ENCODE results near the gene PTPN18. TPM values are rescaled to one million over a fixed set of nuclear protein-coding genes. Genes with fewer than 3 reads are reported as not detected.

Gene PTPN18
- total and polyA plus RNA-seq, 2 of the 4 experiments (the other 2 are of a cell fraction), result 9.7 to 15.5 TPM

DNA sequence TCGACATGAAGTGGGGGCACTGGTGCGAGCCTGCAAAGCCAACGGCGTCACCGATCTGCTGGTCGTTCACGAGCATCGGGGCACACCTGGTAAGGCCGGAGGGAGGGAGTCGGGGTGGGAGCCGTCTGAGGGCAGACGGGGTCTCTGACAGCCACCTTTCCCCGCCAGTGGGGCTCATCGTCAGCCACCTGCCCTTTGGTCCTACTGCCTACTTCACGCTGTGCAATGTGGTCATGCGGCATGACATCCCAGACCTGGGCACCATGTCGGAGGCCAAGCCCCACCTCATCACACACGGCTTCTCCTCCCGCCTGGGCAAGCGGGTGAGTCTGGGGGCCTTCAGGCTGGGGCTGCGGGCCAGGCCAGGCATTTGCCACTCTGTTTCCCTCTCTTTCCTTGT, 10.2 kb upstream of the PTPN18 start:
- Histone ChIP-seq H4K91ac (ENCODE audit: insufficient read depth, low read depth, low read length) (no peak overlapping the region), H3K27ac (ENCODE audit: insufficient read depth, low read length) (no peak overlapping the region), H2AK5ac (ENCODE audit: low read depth, low read length) (no peak overlapping the region), H3K36me3 (ENCODE audit: control insufficient read depth, insufficient read depth, low read length) (peaks cover 34% of the 10 kb centered on the region), H3K18ac (ENCODE audit: low read depth, low read length) (no peak overlapping the region), H2AFZ (replicated peaks; ENCODE audit: low read length, poor library complexity) (peak overlapping the region; percentile 8), H3K23ac (ENCODE audit: low read depth, low read length) (no peak overlapping the region), H3K9ac (ENCODE audit: low read depth, low read length) (no peak overlapping the region), H2BK5ac (ENCODE audit: low read depth, low read length, poor library complexity, severe bottlenecking) (no peak overlapping the region), H3K4me2 (ENCODE audit: low read depth, low read length) (no peak overlapping the region), H3K14ac (replicated peaks; ENCODE audit: low read depth, low read length) (no peak overlapping the region), H2BK15ac (ENCODE audit: low read depth, low read length) (no peak overlapping the region), H3K9me1 (ENCODE audit: insufficient read depth, low read length) (peaks cover 2% of the 10 kb centered on the region; the same call in 1 of the 2 replicates), H2AK9ac (replicated peaks; ENCODE audit: low read depth, low read length, poor library complexity) (no peak overlapping the region), H3K4me3 (ENCODE audit: insufficient read depth, low read depth, low read length) (no peak overlapping the region), H3K9me3 (ENCODE audit: control insufficient read depth, insufficient read depth, low read length) (no peaks in the 10 kb centered on the region), H4K5ac (ENCODE audit: low read depth, low read length) (no peak overlapping the region), H4K8ac (ENCODE audit: low read depth in 2 of 2, low read length in 2 of 2) (no peak overlapping the region), H4K20me1 (ENCODE audit: insufficient read depth, low read length) (no peaks in the 10 kb centered on the region), H2BK20ac (ENCODE audit: low read depth, low read length) (no peak overlapping the region), H2BK120ac (ENCODE audit: low read depth, low read length) (no peak overlapping the region), H3K27me3 (ENCODE audit: control insufficient read depth, insufficient read depth, low read length) (no peaks in the 10 kb centered on the region), H3K4ac (ENCODE audit: low read depth, low read length) (no peak overlapping the region), H3K56ac (ENCODE audit: extremely low read depth, insufficient read depth, low read length) (no peak overlapping the region), H3K79me1 (ENCODE audit: low read depth in 1 of 2, low read length in 2 of 2) (peaks cover 18 to 30% of the 10 kb centered on the region in 2 experiments), H3K4me1 (ENCODE audit: control insufficient read depth, insufficient read depth, low read length) (peaks cover 2% of the 10 kb centered on the region; the same call in 1 of the 2 replicates)
- ChIA-PET POLR2A (ENCODE audit: unreplicated experiment) (no interaction called here), CTCF (no interaction called here)
- dilution Hi-C loops (cut with HindIII; ENCODE audit: low sequenced_read_pairs, unreplicated experiment), result no loop called here
- TSS peak; percentile 54 for BruUV-seq (replicated peaks)
- in situ Hi-C loops (cut with MboI; ENCODE audit: low sequenced_read_pairs), result no loop called here
- ATAC-seq (ENCODE audit: low read depth), result no peak
- no peak for TF ChIP-seq CEBPB (IDR thresholded peaks at IDR 0.05; ENCODE audit: low read depth, low read length)
- no peak for TF ChIP-seq MAZ (IDR thresholded peaks at IDR 0.05; ENCODE audit: borderline replicate concordance, low read depth, low read length)
- TF ChIP-seq USF2 (IDR thresholded peaks at IDR 0.05; ENCODE audit: low read depth, low read length), result no peak
- no peak for TF ChIP-seq POLR2A (IDR thresholded peaks at IDR 0.05; ENCODE audit: low read depth, low read length)
- no peak for TF ChIP-seq MAFK (IDR thresholded peaks at IDR 0.05; ENCODE audit: low read depth, low read length)
- no peak for TF ChIP-seq CTCF (conservative IDR thresholded peaks at IDR 0.05; ENCODE audit: low read depth, low read length)
- no peak for TF ChIP-seq FOS (IDR thresholded peaks at IDR 0.05; ENCODE audit: low read depth, low read length)
- TF ChIP-seq NFE2L2 (IDR thresholded peaks at IDR 0.05; ENCODE audit: low read depth, low read length), result no peak
- TF ChIP-seq RAD21 (IDR thresholded peaks at IDR 0.05; ENCODE audit: low read length), result no peak
- TF ChIP-seq MXI1 (IDR thresholded peaks at IDR 0.05; ENCODE audit: borderline replicate concordance, low read depth, low read length), result no peak
- TF ChIP-seq RCOR1 (IDR thresholded peaks at IDR 0.05; ENCODE audit: insufficient replicate concordance, low read length), result no peak
- TF ChIP-seq CHD1 (IDR thresholded peaks at IDR 0.05; ENCODE audit: low read depth, low read length), result no peak
- no peak for TF ChIP-seq ELK1 (IDR thresholded peaks at IDR 0.05; ENCODE audit: borderline replicate concordance, low read depth, low read length)
- DNase-seq, result no peak
- intact Hi-C loops (cut with micrococcal nuclease), result no loop called here
- WGBS, 2 experiments (ENCODE audit: extremely low coverage in 2 of 2, insufficient read length in 1 of 2), result 97% methylated on average over 10 of the region's 21 CpGs; no CpG with 5 or more reads in 1 of the 2 experiments

Data from IMR-90 (cell line).